ENCODE results near the gene FCGBP. TPM values are rescaled to one million over a fixed set of nuclear protein-coding genes. Genes with fewer than 3 reads are reported as not detected.

Gene FCGBP
- total and polyA plus RNA-seq, 9 donors: 2.2 to 290 (median 41.0) TPM

DNA sequence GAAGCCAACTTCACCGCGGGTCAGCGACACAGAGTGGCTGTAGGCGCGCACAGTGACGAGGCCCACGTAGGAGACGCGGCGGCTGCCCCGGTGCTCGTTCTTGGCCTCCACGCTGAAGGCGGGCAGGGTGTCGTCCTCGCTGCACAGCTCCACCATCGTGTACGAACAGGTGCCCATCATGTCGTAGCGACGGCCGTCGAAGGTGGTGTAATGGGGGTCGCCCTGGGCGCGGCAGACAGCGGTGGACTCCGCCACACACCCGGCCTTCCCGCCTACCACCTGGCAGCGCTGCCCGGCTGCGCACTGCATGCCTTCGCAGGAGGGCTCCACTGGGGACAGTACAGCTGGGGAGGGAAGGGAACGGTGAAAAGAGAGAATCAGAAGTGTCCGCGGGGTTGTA lies 10.0 kb downstream of the FCGBP start:
- Histone ChIP-seq H3K27ac (no peak overlapping the region), H3K4me1 (ENCODE audit: insufficient read depth) (no peaks in the 10 kb centered on the region), H3K27me3 (no peaks in the 10 kb centered on the region), H3K9me3 (no peaks in the 10 kb centered on the region), H3K4me3 (no peak overlapping the region), H3K36me3 (no peaks in the 10 kb centered on the region)
- 93 to 94% (median 94%) methylated on average over 37 of the region's 37 CpGs for WGBS, 3 donors
- TF ChIP-seq EP300 (IDR thresholded peaks at IDR 0.05): no peak
- TF ChIP-seq, protein P1, sequence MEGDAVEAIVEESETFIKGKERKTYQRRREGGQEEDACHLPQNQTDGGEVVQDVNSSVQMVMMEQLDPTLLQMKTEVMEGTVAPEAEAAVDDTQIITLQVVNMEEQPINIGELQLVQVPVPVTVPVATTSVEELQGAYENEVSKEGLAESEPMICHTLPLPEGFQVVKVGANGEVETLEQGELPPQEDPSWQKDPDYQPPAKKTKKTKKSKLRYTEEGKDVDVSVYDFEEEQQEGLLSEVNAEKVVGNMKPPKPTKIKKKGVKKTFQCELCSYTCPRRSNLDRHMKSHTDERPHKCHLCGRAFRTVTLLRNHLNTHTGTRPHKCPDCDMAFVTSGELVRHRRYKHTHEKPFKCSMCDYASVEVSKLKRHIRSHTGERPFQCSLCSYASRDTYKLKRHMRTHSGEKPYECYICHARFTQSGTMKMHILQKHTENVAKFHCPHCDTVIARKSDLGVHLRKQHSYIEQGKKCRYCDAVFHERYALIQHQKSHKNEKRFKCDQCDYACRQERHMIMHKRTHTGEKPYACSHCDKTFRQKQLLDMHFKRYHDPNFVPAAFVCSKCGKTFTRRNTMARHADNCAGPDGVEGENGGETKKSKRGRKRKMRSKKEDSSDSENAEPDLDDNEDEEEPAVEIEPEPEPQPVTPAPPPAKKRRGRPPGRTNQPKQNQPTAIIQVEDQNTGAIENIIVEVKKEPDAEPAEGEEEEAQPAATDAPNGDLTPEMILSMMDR (IDR thresholded peaks at IDR 0.05): no peak
- no peak for TF ChIP-seq POLR2A (IDR thresholded peaks at IDR 0.05)
- intact Hi-C loops (cut with DNase I): no loop called here
- DNase-seq: no peak

DNA sequence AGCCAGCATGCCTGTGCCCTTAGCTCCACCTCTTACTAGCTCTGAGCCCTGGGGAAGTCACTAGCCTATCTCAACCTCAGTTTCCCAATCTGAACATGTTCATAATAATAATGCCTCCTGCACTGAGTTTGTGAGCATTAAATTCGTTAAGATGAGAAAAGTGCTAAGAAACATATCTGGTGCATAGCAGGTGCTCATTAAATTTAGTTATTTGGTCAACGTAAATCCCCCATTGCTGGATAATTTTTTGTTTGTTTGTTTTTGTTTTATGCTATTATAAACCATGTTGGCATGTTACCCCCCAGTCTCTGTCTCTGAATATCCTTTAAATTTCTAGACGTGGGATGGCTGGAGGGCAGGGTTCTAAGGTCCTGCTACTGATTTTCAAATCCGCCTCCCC lies 10.6 kb downstream of the FCGBP start:
- Histone ChIP-seq H3K4me1 (ENCODE audit: insufficient read depth) (no peaks in the 10 kb centered on the region), H3K27me3 (no peaks in the 10 kb centered on the region), H3K4me3 (no peak overlapping the region), H3K27ac (no peak overlapping the region), H3K36me3 (no peaks in the 10 kb centered on the region), H3K9me3 (no peaks in the 10 kb centered on the region)
- 74 to 79% (median 78%) methylated on average over 4 of the region's 4 CpGs for WGBS, 3 donors
- DNase-seq: no peak
- intact Hi-C loops (cut with DNase I): no loop called here
- no peak for TF ChIP-seq EP300 (IDR thresholded peaks at IDR 0.05)

DNA sequence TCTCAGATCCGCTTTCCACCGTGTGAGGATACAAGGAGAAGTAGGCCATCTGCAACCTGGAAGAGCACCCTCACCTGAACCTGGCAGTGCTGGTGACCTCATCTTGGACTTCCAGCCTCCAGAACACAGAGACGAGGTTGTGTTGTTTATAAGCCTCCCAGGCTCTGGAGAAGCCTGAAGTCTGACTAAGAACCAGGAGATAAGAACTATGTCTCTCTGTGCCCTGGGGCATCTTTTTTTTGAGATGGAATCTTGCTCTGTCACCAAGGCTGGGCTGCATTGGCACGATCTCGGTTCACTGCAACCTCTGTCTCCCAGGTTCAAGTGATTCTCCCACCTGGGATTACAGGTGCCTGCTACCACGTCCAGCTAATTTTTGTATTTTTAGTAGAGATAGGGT lies 14.5 kb downstream of the FCGBP start:
- Histone ChIP-seq H3K4me3 (no peak overlapping the region), H3K27me3 (no peaks in the 10 kb centered on the region), H3K9me3 (no peaks in the 10 kb centered on the region), H3K4me1 (ENCODE audit: insufficient read depth) (no peaks in the 10 kb centered on the region), H3K27ac (no peak overlapping the region), H3K36me3 (no peaks in the 10 kb centered on the region)
- DNase-seq: no peak
- WGBS, 3 donors: 83 to 92% (median 85%) methylated on average over 6 of the region's 6 CpGs
- TF ChIP-seq, protein P1 (IDR thresholded peaks at IDR 0.05): no peak
- no peak for TF ChIP-seq EP300 (IDR thresholded peaks at IDR 0.05)
- no peak for TF ChIP-seq POLR2A (IDR thresholded peaks at IDR 0.05)
- intact Hi-C loops (cut with DNase I): no loop called here

DNA sequence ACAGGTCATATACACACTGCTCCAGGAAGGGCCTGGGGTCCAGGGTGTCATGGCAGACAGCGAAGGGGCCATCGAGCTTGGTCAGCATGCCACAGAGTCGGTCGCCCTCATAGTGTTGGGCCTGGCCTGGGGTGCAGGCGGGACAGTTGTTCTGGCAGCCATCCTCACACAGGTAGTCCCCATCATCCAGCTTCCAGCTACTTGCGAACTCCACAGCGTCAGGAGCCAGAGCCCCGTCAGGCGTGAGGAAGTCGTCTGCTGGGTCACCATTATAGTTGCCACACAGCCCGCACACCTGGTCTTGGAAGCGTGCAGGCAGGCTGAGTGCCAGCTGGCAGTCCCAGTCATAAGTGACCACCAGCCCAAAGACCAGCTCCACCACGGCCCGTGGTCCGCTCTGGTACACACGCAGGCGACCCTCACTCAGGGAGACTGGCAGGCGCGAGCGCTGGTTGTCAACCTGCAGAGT lies 16.2 kb downstream of the FCGBP start:
- DNase-seq: no peak
- Histone ChIP-seq H3K4me1 (ENCODE audit: insufficient read depth) (no peaks in the 10 kb centered on the region), H3K27me3 (no peaks in the 10 kb centered on the region), H3K36me3 (no peaks in the 10 kb centered on the region), H3K4me3 (no peak overlapping the region), H3K9me3 (no peaks in the 10 kb centered on the region), H3K27ac (no peak overlapping the region)
- intact Hi-C loops (cut with DNase I): no loop called here
- TF ChIP-seq EP300 (IDR thresholded peaks at IDR 0.05) (no peak), POLR2A (IDR thresholded peaks at IDR 0.05) (no peak)
- TF ChIP-seq, protein P1 (IDR thresholded peaks at IDR 0.05): no peak
- WGBS, 3 donors: 87 to 93% (median 88%) methylated on average over 18 to 20 of the region's 20 CpGs

DNA sequence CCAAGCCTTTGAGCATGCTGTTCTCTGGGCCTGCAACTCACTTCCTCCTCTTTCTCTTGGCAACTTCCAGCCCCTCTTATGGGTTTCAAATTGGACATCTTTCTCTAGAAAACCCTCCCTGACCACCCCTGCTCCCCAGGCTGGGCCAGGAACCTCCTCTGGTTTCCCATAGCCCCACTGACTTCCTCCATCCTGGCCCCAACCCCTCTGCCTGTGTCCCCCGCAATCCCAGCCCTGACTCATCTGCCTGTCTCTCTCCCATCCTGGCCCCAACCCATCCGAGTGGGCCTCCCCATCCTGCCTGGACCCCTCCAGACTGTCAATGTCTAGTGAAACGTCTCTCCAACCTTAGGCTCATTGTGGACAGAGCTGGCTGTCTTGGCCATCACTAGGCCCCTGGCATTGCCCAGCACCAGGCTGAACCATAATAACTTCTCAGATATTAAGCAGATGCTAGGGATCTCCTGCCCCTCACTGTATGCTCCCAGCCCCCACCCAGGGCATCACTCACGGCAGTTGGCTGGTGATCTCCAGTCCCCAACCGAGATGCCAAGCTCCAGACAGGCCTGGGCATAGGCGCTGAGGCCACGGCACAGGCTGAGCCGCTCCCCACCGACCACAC lies 16.8 kb downstream of the FCGBP start:
- H3K4me1 ChIP-seq (ENCODE audit: insufficient read depth): no peaks in the 10 kb centered on the region
- no peaks in the 10 kb centered on the region for H3K27me3 ChIP-seq
- no peak overlapping the region for H3K4me3 ChIP-seq
- no peak for DNase-seq
- 83 to 90% (median 89%) methylated on average over 9 of the region's 9 CpGs for WGBS, 3 donors
- H3K36me3 ChIP-seq: no peaks in the 10 kb centered on the region
- no peak overlapping the region for H3K27ac ChIP-seq
- intact Hi-C loops (cut with DNase I): no loop called here
- H3K9me3 ChIP-seq: no peaks in the 10 kb centered on the region
- TF ChIP-seq POLR2A (IDR thresholded peaks at IDR 0.05): no peak
- TF ChIP-seq, protein P1 (IDR thresholded peaks at IDR 0.05): no peak
- TF ChIP-seq EP300 (IDR thresholded peaks at IDR 0.05): no peak
